PC-3 (cell line): ENCODE data around the gene CTSA. TPM values are rescaled to one million over a fixed set of nuclear protein-coding genes. Genes with fewer than 3 reads are reported as not detected.

Experiments
- ATAC-seq: fragments of 200-7000 bp; cut with Tn5 transposase; 2 replicates; pipeline ENCODE4 v1.9.1; 2020; ENCODE audit warnings: mild to moderate bottlenecking, moderate library complexity
- BruUV-seq: library from RNA; stranded (reverse); fragments of 400-500 nt; replicated peaks from 2 replicates; lab custom pipeline; 2021; lab: Mats Ljungman, UMichigan
- CTCF ChIA-PET: fragments of 300-600 bp; sonication (Branson Sonifier 250); formaldehyde crosslinking; loops from one replicate; lab custom pipeline; 2022; ENCODE audit warnings: antibody characterized with exemption; lab: Charles Lee
- POLR2A ChIA-PET: fragments of 300-600 bp; sonication (Branson Sonifier 250); formaldehyde crosslinking; loops from one replicate; lab custom pipeline; 2022; ENCODE audit warnings: antibody characterized with exemption; ENCODE audit not compliant: unreplicated experiment; lab: Charles Lee
- DNase-seq: peaks from one replicate; pipeline ENCODE4 v3.0.0-alpha.2; 2015
- H2AFZ ChIP-seq: fragments of 300-600 bp; sonication (generic); 2 replicates; pipeline ENCODE4 v1.6.0; 2016; ENCODE audit warnings: antibody characterized with exemption, low read length
- H3F3A ChIP-seq: fragments of 300-600 bp; sonication (generic); one replicate; pipeline ENCODE4 v1.6.0; 2017; ENCODE audit warnings: antibody characterized with exemption, low read length, control low read depth, mild to moderate bottlenecking; ENCODE audit not compliant: unreplicated experiment
- H3K27ac ChIP-seq: fragments of 300-600 bp; sonication (generic); 2 replicates; pipeline ENCODE4 v1.5.1; 2016; ENCODE audit warnings: mild to moderate bottlenecking, low read length
- H3K27me3 ChIP-seq: fragments of 300-600 bp; sonication (generic); 2 replicates; pipeline ENCODE4 v1.6.1; 2016; ENCODE audit warnings: low read length, mixed read lengths
- H3K36me3 ChIP-seq: fragments of 300-600 bp; sonication (generic); 2 replicates; pipeline ENCODE4 v1.6.1; 2016; ENCODE audit warnings: low read depth, mixed run types, low read length, mixed read lengths
- H3K4me1 ChIP-seq: fragments of 300-600 bp; sonication (generic); 2 replicates; pipeline ENCODE4 v1.5.1; 2016; ENCODE audit warnings: low read length; ENCODE audit not compliant: insufficient read depth
- H3K4me2 ChIP-seq: fragments of 300-600 bp; sonication (generic); 2 replicates; pipeline ENCODE4 v1.6.0; 2016; ENCODE audit warnings: low read length
- H3K4me3 ChIP-seq: fragments of 300-600 bp; sonication (generic); 2 replicates; pipeline ENCODE4 v1.5.1; 2016; ENCODE audit warnings: mild to moderate bottlenecking, low read length, mixed read lengths
- H3K79me2 ChIP-seq: fragments of 300-600 bp; sonication (generic); 2 replicates; pipeline ENCODE4 v1.6.1; 2017; ENCODE audit warnings: low read length, mixed read lengths
- H3K9ac ChIP-seq: fragments of 300-600 bp; sonication (generic); 2 replicates; pipeline ENCODE4 v1.6.0; 2016; ENCODE audit warnings: mild to moderate bottlenecking, low read length
- H3K9me2 ChIP-seq: fragments of 300-600 bp; sonication (generic); replicated peaks from 2 replicates; pipeline ENCODE4 v1.6.1; 2016; ENCODE audit warnings: mixed run types, low read length, mixed read lengths
- H3K9me3 ChIP-seq: fragments of 300-600 bp; sonication (generic); 2 replicates; pipeline ENCODE4 v1.6.1; 2016; ENCODE audit warnings: low read length, mixed read lengths
- H4K20me1 ChIP-seq: fragments of 300-600 bp; sonication (generic); 2 replicates; pipeline ENCODE4 v1.6.1; 2016; ENCODE audit warnings: low read length, mixed read lengths
- CTCF ChIP-seq: fragments of 300-600 bp; sonication (generic); conservative IDR thresholded peaks from 2 replicates; pipeline ENCODE4 v1.5.1; 2017; ENCODE audit warnings: antibody characterized with exemption, low read depth, mild to moderate bottlenecking, low read length
- EZH2 ChIP-seq: fragments of 300-600 bp; sonication (generic); IDR thresholded peaks from one replicate; pipeline ENCODE4 v1.6.1; 2017; ENCODE audit warnings: antibody characterized with exemption, mild to moderate bottlenecking, low read length; ENCODE audit not compliant: unreplicated experiment
- EZH2phosphoT487 ChIP-seq: fragments of 300-600 bp; sonication (generic); IDR thresholded peaks from 2 replicates; pipeline ENCODE4 v1.6.1; 2018; ENCODE audit warnings: mild to moderate bottlenecking, antibody characterized with exemption, low read length, borderline replicate concordance
- intact Hi-C: fragments of 100-400 bp; cut with micrococcal nuclease; formaldehyde crosslinking; loops from 2 replicates; pipeline ENCODE4 v1.9.0; 2023
- total RNA-seq: library from RNA; depleted of rRNA; stranded (reverse); fragments of >200 nt; gene quantifications from 2 replicates; pipeline ENCODE4 v1.2.3, GENCODE V29; 2014

Gene CTSA
- total RNA-seq, 1 experiment from 2014 or later, result 129 TPM

- Histone ChIP-seq H3K36me3 (peaks cover 16% of the 10 kb centered on the region; the same call in 1 of the 2 replicates), H3K27me3 (no peaks in the 10 kb centered on the region), H3K79me2 (no peaks in the 10 kb centered on the region), H3K27ac (no peak overlapping the region), H3K4me1 (no peaks in the 10 kb centered on the region), H3K9me3 (no peaks in the 10 kb centered on the region), H3K9me2 (no peaks in the 10 kb centered on the region), H3K4me3 (no peak overlapping the region), H4K20me1 (no peaks in the 10 kb centered on the region), H3F3A (no peaks in the 10 kb centered on the region), H2AFZ (no peak overlapping the region), H3K4me2 (no peak overlapping the region), H3K9ac (no peak overlapping the region)
- BruUV-seq, result no TSS peak
- CTCF ChIA-PET, result no interaction called here
- intact Hi-C loops, result no loop called here
- DNase-seq (no peak), ATAC-seq (no peak)
- POLR2A ChIA-PET, result no interaction called here
- TF ChIP-seq EZH2phosphoT487 (no peak), CTCF (no peak), EZH2 (no peak)
Measured at GRCh38 chr20:45848421-45848820, 42.7 kb upstream of the CTSA start.

- no peaks in the 10 kb centered on the region for H3K9me2 ChIP-seq
- ChIA-PET CTCF (no interaction called here), POLR2A (interaction anchor here (0.6 kb wide), 1 partner anchor 82 kb away, joined by 5 read pairs; no protein-coding TSS in a partner anchor)
- H4K20me1 ChIP-seq, result no peaks in the 10 kb centered on the region
- no peaks in the 10 kb centered on the region for H3K4me1 ChIP-seq
- no TSS peak for BruUV-seq
- TF ChIP-seq EZH2phosphoT487 (no peak), CTCF (no peak), EZH2 (no peak)
- intact Hi-C loops, result no loop called here
- H3K27me3 ChIP-seq, result no peaks in the 10 kb centered on the region
- H2AFZ ChIP-seq, result no peak overlapping the region
- no peaks in the 10 kb centered on the region for H3F3A ChIP-seq
- no peak overlapping the region for H3K27ac ChIP-seq
- no peaks in the 10 kb centered on the region for H3K79me2 ChIP-seq
- peaks cover 14% of the 10 kb centered on the region; the same call in 1 of the 2 replicates for H3K36me3 ChIP-seq
- no peak overlapping the region for H3K4me2 ChIP-seq
- no peak overlapping the region for H3K9ac ChIP-seq
- H3K4me3 ChIP-seq, result no peak overlapping the region
- ATAC-seq (no peak), DNase-seq (no peak)
- no peaks in the 10 kb centered on the region for H3K9me3 ChIP-seq
Measured at GRCh38 chr20:45848969-45849582, 42.1 kb upstream of the CTSA start.

GRCh38 chr20:45850238-45850637 is 40.9 kb upstream of the CTSA start:
- no peak for TF ChIP-seq CTCF
- ChIA-PET CTCF (no interaction called here), POLR2A (no interaction called here)
- peaks cover 5% of the 10 kb centered on the region; the same call in 1 of the 2 replicates for H3K79me2 ChIP-seq
- H3K4me3 ChIP-seq, result no peak overlapping the region
- no TSS peak for BruUV-seq
- no peaks in the 10 kb centered on the region for H3F3A ChIP-seq
- no peaks in the 10 kb centered on the region for H4K20me1 ChIP-seq
- ATAC-seq (no peak), DNase-seq (no peak)
- H3K9me2 ChIP-seq, result no peaks in the 10 kb centered on the region
- 0 out of 2 replicates have a peak, but pooled peaks cover 8% of the 10 kb centered on the region for H3K36me3 ChIP-seq
- no peaks in the 10 kb centered on the region for H3K9me3 ChIP-seq
- intact Hi-C loops, result no loop called here
- H3K4me2 ChIP-seq, result no peak overlapping the region
- no peaks in the 10 kb centered on the region for H3K27me3 ChIP-seq
- H3K9ac ChIP-seq, result no peak overlapping the region
- no peak overlapping the region for H2AFZ ChIP-seq
- H3K27ac ChIP-seq, result no peak overlapping the region
- no peaks in the 10 kb centered on the region for H3K4me1 ChIP-seq
